Panc1 (cell line): ENCODE results near the gene SLC22A6.

Experiments
- CTCF ChIP-seq: fragments of 450-650 bp; IDR thresholded peaks from 2 replicates; pipeline ENCODE4 v1.5.1; 2017; ENCODE audit warnings: mild to moderate bottlenecking
- POLR2AphosphoS5 ChIP-seq: IDR thresholded peaks from 2 replicates; pipeline ENCODE4 v1.6.1; 2012; ENCODE audit warnings: mild to moderate bottlenecking, low read depth, low read length, moderate library complexity
- REST ChIP-seq, 2 experiments: IDR thresholded peaks; 2 replicates each; pipeline ENCODE4 v1.6.1; 2011 to 2012; ENCODE audit warnings: low read depth in 2 of 2, control low read depth in 1 of 2, low read length in 1 of 2, mild to moderate bottlenecking in 1 of 2, moderate library complexity in 1 of 2; ENCODE audit not compliant: insufficient read depth in 1 of 2
- SIN3A ChIP-seq: IDR thresholded peaks from 2 replicates; pipeline ENCODE4 v1.6.1; 2012; ENCODE audit warnings: low read depth, mild to moderate bottlenecking, low read length, moderate library complexity, borderline replicate concordance; ENCODE audit not compliant: insufficient read depth
- TCF7L2 ChIP-seq: IDR thresholded peaks from 2 replicates; pipeline ENCODE4 v1.6.1; 2011; ENCODE audit warnings: mild to moderate bottlenecking, low read depth, low read length, inconsistent platforms

GRCh38 chr11:62961017-62961570, 23.7 kb downstream of the SLC22A6 start:
- TF ChIP-seq CTCF: no peak
- no peak for TF ChIP-seq REST (IDR thresholded peaks at IDR 0.05; ENCODE audit: insufficient read depth in 1 of 2, low read depth in 2 of 2, low read length in 1 of 2)
- no peak for TF ChIP-seq POLR2AphosphoS5
- TF ChIP-seq TCF7L2: no peak
- TF ChIP-seq SIN3A: no peak
